ENCODE measurements around the gene ESRRG. TPM values are rescaled to one million over a fixed set of nuclear protein-coding genes. Genes with fewer than 3 reads are reported as not detected.
A peak's percentile ranks its signal among the peaks of the same experiment; 100 is the strongest.

The ESRRG gene
- polyA plus RNA-seq, 1 donor from 2014 or later, result 3.7 TPM

GRCh38 chr1:216566641-216567205, 156.5 kb downstream of the ESRRG start:
- H3K27me3 ChIP-seq (ENCODE audit: insufficient read depth, low read depth, low read length), result no peaks in the 10 kb centered on the region
- H3K4me3 ChIP-seq (ENCODE audit: low read length), result no peak overlapping the region
- no peaks in the 10 kb centered on the region for H3F3A ChIP-seq (ENCODE audit: insufficient read depth, low read length, poor library complexity, severe bottlenecking)
- H4K20me1 ChIP-seq (ENCODE audit: insufficient read depth), result no peaks in the 10 kb centered on the region
- no peak overlapping the region for H2AFZ ChIP-seq (ENCODE audit: low read depth, low read length)
- H3K36me3 ChIP-seq (ENCODE audit: insufficient read depth, low read length), result no peaks in the 10 kb centered on the region
- TF ChIP-seq POLR2AphosphoS5 (IDR thresholded peaks at IDR 0.05), result no peak
- no peak for TF ChIP-seq SMC3 (conservative IDR thresholded peaks at IDR 0.05; ENCODE audit: poor library complexity)
- TF ChIP-seq CTCF (IDR thresholded peaks at IDR 0.05; ENCODE audit: poor library complexity, severe bottlenecking), result peak; percentile 36
- no peak overlapping the region for H3K9ac ChIP-seq (ENCODE audit: low read length)
- no peaks in the 10 kb centered on the region for H3K9me2 ChIP-seq (ENCODE audit: insufficient read depth, low read length)
- H3K79me2 ChIP-seq (replicated peaks; ENCODE audit: insufficient read depth, low read length), result no peaks in the 10 kb centered on the region
- H3K4me2 ChIP-seq (ENCODE audit: low read length), result no peak overlapping the region
- H3K9me3 ChIP-seq (ENCODE audit: low read length), result no peaks in the 10 kb centered on the region
- H3K27ac ChIP-seq (ENCODE audit: low read length), result no peak overlapping the region

- Histone ChIP-seq H3K9ac (ENCODE audit: low read length) (no peak overlapping the region), H3F3A (ENCODE audit: insufficient read depth, low read length, poor library complexity, severe bottlenecking) (peaks cover 3% of the 10 kb centered on the region), H3K36me3 (ENCODE audit: insufficient read depth, low read length) (no peaks in the 10 kb centered on the region), H3K9me3 (ENCODE audit: low read length) (no peaks in the 10 kb centered on the region), H3K9me2 (ENCODE audit: insufficient read depth, low read length) (no peaks in the 10 kb centered on the region), H3K27me3 (ENCODE audit: insufficient read depth, low read depth, low read length) (no peaks in the 10 kb centered on the region), H4K20me1 (ENCODE audit: insufficient read depth) (no peaks in the 10 kb centered on the region), H3K27ac (ENCODE audit: low read length) (no peak overlapping the region), H2AFZ (ENCODE audit: low read depth, low read length) (no peak overlapping the region), H3K4me3 (ENCODE audit: low read length) (no peak overlapping the region), H3K79me2 (replicated peaks; ENCODE audit: insufficient read depth, low read length) (no peaks in the 10 kb centered on the region), H3K4me2 (ENCODE audit: low read length) (no peak overlapping the region)
- TF ChIP-seq RAD21 (conservative IDR thresholded peaks at IDR 0.05) (no peak), POLR2AphosphoS5 (IDR thresholded peaks at IDR 0.05) (no peak), MXI1 (conservative IDR thresholded peaks at IDR 0.05; ENCODE audit: poor library complexity, severe bottlenecking) (no peak), TAF1 (IDR thresholded peaks at IDR 0.05; ENCODE audit: low read depth) (no peak), EZH2 (IDR thresholded peaks at IDR 0.05; ENCODE audit: borderline replicate concordance, insufficient read depth, low read length, poor library complexity, severe bottlenecking) (no peak), SMC3 (conservative IDR thresholded peaks at IDR 0.05; ENCODE audit: poor library complexity) (no peak), EP300 (conservative IDR thresholded peaks at IDR 0.05; ENCODE audit: poor library complexity, severe bottlenecking) (no peak), CTCF (IDR thresholded peaks at IDR 0.05; ENCODE audit: poor library complexity, severe bottlenecking) (no peak), REST (IDR thresholded peaks at IDR 0.05; ENCODE audit: borderline replicate concordance) (no peak)
Measured at GRCh38 chr1:216563087-216563486, 160.1 kb downstream of the ESRRG start.
